HepG2 (cell line): Measurements from ENCODE around the gene HUNK. TPM values are rescaled to one million over a fixed set of nuclear protein-coding genes. Genes with fewer than 3 reads are reported as not detected.

Source experiments
- ATAC-seq: fragments of 200-7000 bp; cut with Tn5 transposase; 3 replicates; pipeline ENCODE4 v1.9.1; 2020; ENCODE audit warnings: mild to moderate bottlenecking, moderate library complexity
- BruUV-seq: library from RNA; stranded (reverse); fragments of 400-500 nt; replicated peaks from 2 replicates; lab custom pipeline; 2021; lab: Mats Ljungman, UMichigan
- CTCF ChIA-PET: fragments of 300-600 bp; formaldehyde crosslinking; extraction: SDS; loops from one replicate; lab custom pipeline; 2021; ENCODE audit warnings: low total read pairs, inconsistent platforms, low intra/inter-chr PET ratio; lab: Yijun Ruan, JAX
- POLR2A ChIA-PET: fragments of 350-600 bp; sonication (Branson Sonifier 250); formaldehyde crosslinking; loops from one replicate; lab custom pipeline; 2020; ENCODE audit warnings: antibody characterized with exemption, inconsistent platforms; lab: Yijun Ruan, JAX
- DNase-seq: peaks from one replicate; pipeline ENCODE4 v3.0.0-alpha.2; 2015; ENCODE audit warnings: low spot score
- FAIRE-seq: peaks from 3 replicates; lab custom pipeline; 2011; peaks lifted over from hg19 to GRCh38; lab: Jason Lieb, UNC
- H2AFZ ChIP-seq: one replicate; pipeline ENCODE4 v1.6.1; 2011; ENCODE audit warnings: low read length, inconsistent platforms
- H3K27ac ChIP-seq: fragments of 300-600 bp; 3 replicates; pipeline ENCODE4 v1.8.0; 2011; ENCODE audit warnings: mixed run types, mild to moderate bottlenecking, mixed read lengths, low read length, inconsistent platforms; ENCODE audit not compliant: insufficient read depth; ENCODE audit errors: extremely low read length
- H3K27me3 ChIP-seq, 2 experiments: fragments of 200-600 bp in 1 of 2; 2 replicates in 1 of 2; 3 replicates in 1 of 2; pipeline versions ENCODE4 v1.6.0 to v1.8.0; 2011; ENCODE audit warnings: low read length in 2 of 2, mild to moderate bottlenecking in 2 of 2, moderate library complexity in 2 of 2, inconsistent platforms in 1 of 2; ENCODE audit not compliant: insufficient read depth in 2 of 2, control insufficient read depth in 1 of 2
- H3K36me3 ChIP-seq, 2 experiments: fragments of 200-600 bp in 1 of 2; replicated peaks in 1 of 2; 2 replicates in 1 of 2; 3 replicates in 1 of 2; pipeline versions ENCODE4 v1.5.1 to v1.8.0; 2011; ENCODE audit warnings: low read length in 2 of 2, inconsistent platforms in 1 of 2; ENCODE audit not compliant: insufficient read depth in 2 of 2, control insufficient read depth in 1 of 2
- H3K4me1 ChIP-seq: 2 replicates; pipeline ENCODE4 v1.5.1; 2012; ENCODE audit warnings: low read length, inconsistent platforms; ENCODE audit not compliant: insufficient read depth
- H3K4me2 ChIP-seq: 2 replicates; pipeline ENCODE4 v1.6.0; 2011; ENCODE audit warnings: low read depth, low read length, inconsistent platforms
- H3K4me3 ChIP-seq, 3 experiments: fragments of 200-600 bp in 1 of 3; sonication (generic), shearing (Covaris generic) in 1 of 3; replicated peaks in 1 of 3; 2 replicates each; pipeline ENCODE4 v1.5.1; 2011 to 2016; ENCODE audit warnings: low read length in 3 of 3, inconsistent platforms in 2 of 3, low read depth in 2 of 3, mild to moderate bottlenecking in 2 of 3, control low read depth in 1 of 3, mixed read lengths in 1 of 3; ENCODE audit not compliant: insufficient read depth in 1 of 3
- H3K79me2 ChIP-seq: one replicate; pipeline ENCODE4 v1.6.1; 2011; ENCODE audit warnings: low read length, inconsistent platforms; ENCODE audit not compliant: insufficient read depth
- H3K9ac ChIP-seq: 2 replicates; pipeline ENCODE4 v1.6.0; 2011; ENCODE audit warnings: mild to moderate bottlenecking, low read depth, low read length, inconsistent platforms; ENCODE audit not compliant: insufficient read depth
- H3K9me3 ChIP-seq: 2 replicates; pipeline ENCODE4 v1.5.1; 2012; ENCODE audit warnings: mild to moderate bottlenecking, low read length
- H4K20me1 ChIP-seq: 2 replicates; pipeline ENCODE4 v1.6.0; 2011; ENCODE audit warnings: inconsistent platforms, mild to moderate bottlenecking, low read length, moderate library complexity; ENCODE audit not compliant: insufficient read depth
- ADNP ChIP-seq: sonication (generic); formaldehyde crosslinking; IDR thresholded peaks from 2 replicates; pipeline ENCODE4 v1.4.0; 2020; ENCODE audit warnings: missing genetic modification reagents
- ARHGAP35 ChIP-seq: sonication (generic); formaldehyde crosslinking; IDR thresholded peaks from 2 replicates; pipeline ENCODE4 v1.9.0; 2022; ENCODE audit warnings: mild to moderate bottlenecking, inconsistent platforms, moderate library complexity, missing genetic modification reagents, borderline replicate concordance
- MAFG ChIP-seq: sonication (generic); formaldehyde crosslinking; IDR thresholded peaks from 2 replicates; pipeline ENCODE4 v1.5.1; 2020; ENCODE audit warnings: mild to moderate bottlenecking, missing genetic modification reagents
- MXD1 ChIP-seq: sonication (generic); formaldehyde crosslinking; IDR thresholded peaks from 2 replicates; pipeline ENCODE4 v1.4.0; 2020; ENCODE audit warnings: mild to moderate bottlenecking, missing genetic modification reagents
- SPEN ChIP-seq: sonication (generic); formaldehyde crosslinking; IDR thresholded peaks from 2 replicates; pipeline ENCODE4 v1.5.1; 2020; ENCODE audit warnings: low read depth, mild to moderate bottlenecking, missing genetic modification reagents
- TBL1XR1 ChIP-seq: fragments of 150-350 bp; IDR thresholded peaks from 2 replicates; pipeline ENCODE4 v1.6.1; 2014; ENCODE audit warnings: borderline replicate concordance, low read length; ENCODE audit not compliant: partially characterized antibody
- ZNF687 ChIP-seq: sonication (generic); formaldehyde crosslinking; IDR thresholded peaks from 2 replicates; pipeline ENCODE4 v1.5.1; 2020; ENCODE audit warnings: mild to moderate bottlenecking, missing genetic modification reagents, moderate library complexity
- ZNF781 ChIP-seq: sonication (generic); formaldehyde crosslinking; IDR thresholded peaks from 2 replicates; pipeline ENCODE4 v1.5.1; 2020; ENCODE audit warnings: borderline replicate concordance, mild to moderate bottlenecking, missing genetic modification reagents; ENCODE audit errors: not compliant biosample characterization
- ZNF792 ChIP-seq: IDR thresholded peaks from 2 replicates; pipeline ENCODE4 v1.6.1; 2016
- WGBS: methylation state at CpG from one replicate; pipeline ENCODE4 v1.1.6; 2017; ENCODE audit warnings: low lambda C conversion rate; 5-methylcytosine and 5-hydroxymethylcytosine counted together
- in situ Hi-C: cut with HindIII; loops from 2 replicates; pipeline ENCODE4 v1.10.0; 2017; ENCODE audit warnings: low pct_unique_long_range_greater_than_20kb; ENCODE audit not compliant: extremely low pct_ligation_motif_present
- intact Hi-C: fragments of 100-400 bp; cut with micrococcal nuclease; formaldehyde crosslinking; loops from one replicate; pipeline ENCODE4 v1.10.0; 2022; ENCODE audit not compliant: unreplicated experiment
- polyA plus RNA-seq, 8 experiments: library from polyadenylated mRNA; depleted of rRNA in 3 of 8; stranded (reverse) in 7 of 8; unstranded in 1 of 8; fragments of >200 nt; fragmentation: Illumina TruSeq in 4 of 8; extraction: Trizol in 4 of 8; gene quantifications; 2 replicates each; pipeline versions ENCODE4 v1.2.1 to v1.2.3, GENCODE V29; 2011 to 2016; ENCODE audit warnings: low read depth in 4 of 8, missing spikeins in 1 of 8, mixed read lengths in 1 of 8; ENCODE audit not compliant: insufficient read depth in 1 of 8
- total RNA-seq, 5 experiments: library from RNA; depleted of rRNA; stranded (reverse); fragments of >200 nt; fragmentation: Illumina TruSeq; extraction: Trizol; gene quantifications; 2 replicates each; pipeline ENCODE4 v1.2.3, GENCODE V29; 2016; ENCODE audit warnings: low read depth in 1 of 5
- TF ChIP-seq, protein P1 (sequence below): sonication (generic); formaldehyde crosslinking; IDR thresholded peaks from 2 replicates; pipeline ENCODE4 v1.5.0; 2020; ENCODE audit warnings: mild to moderate bottlenecking, missing genetic modification reagents

The HUNK gene
- total and polyA plus RNA-seq, 2 of the 13 experiments (the other 11 are each of a cell fraction or from before 2014, with no cell fraction given) = 1.8 to 1.9 TPM

- CTCF ChIA-PET = no interaction called here
- no peak for TF ChIP-seq ZNF792
- TF ChIP-seq MXD1 (CRISPR knock-in tag) = no peak
- 0 out of 2 replicates have a peak, but pooled peaks have one; percentile 11 for TF ChIP-seq ZNF687 (CRISPR knock-in tag)
- Histone ChIP-seq H4K20me1 (no peaks in the 10 kb centered on the region), H3K4me2 (no peak overlapping the region), H3K27ac (no peak overlapping the region), H3K79me2 (peaks cover 29% of the 10 kb centered on the region), H3K4me3 (no peak overlapping the region), H3K9me3 (no peaks in the 10 kb centered on the region), H3K36me3 (no peaks in the 10 kb centered on the region; a peak in 1 of 5 replicates), H2AFZ (no peak overlapping the region), H3K9ac (no peak overlapping the region), H3K27me3 (no peaks in the 10 kb centered on the region), H3K4me1 (peaks cover 59% of the 10 kb centered on the region)
- intact Hi-C loops = no loop called here
- POLR2A ChIA-PET = interaction anchor here (1.0 kb wide), 1 partner anchor 14 kb away, joined by 5 read pairs; no protein-coding TSS in a partner anchor
- no peak for FAIRE-seq
- ATAC-seq = no peak; the same call in 2 of the 3 replicates
- DNase-seq = no peak
- WGBS = 91% methylated on average over 6 of the region's 8 CpGs
- BruUV-seq = no TSS peak
- in situ Hi-C loops = no loop called here
These were observed 8.0 kb downstream of the HUNK start for GRCh38 chr21:31880816-31881215.

- no peak overlapping the region for H3K4me3 ChIP-seq
- intact Hi-C loops = no loop called here
- in situ Hi-C loops = no loop called here
- no peaks in the 10 kb centered on the region for H3K9me3 ChIP-seq
- H3K4me2 ChIP-seq = no peak overlapping the region
- H3K9ac ChIP-seq = no peak overlapping the region
- no peaks in the 10 kb centered on the region for H3K27me3 ChIP-seq
- peaks cover 52% of the 10 kb centered on the region for H3K4me1 ChIP-seq
- H2AFZ ChIP-seq = no peak overlapping the region
- FAIRE-seq = no peak
- no peak for ATAC-seq
- CTCF ChIA-PET = no interaction called here
- no peak for DNase-seq
- no peak overlapping the region for H3K27ac ChIP-seq
- POLR2A ChIA-PET = no interaction called here
- peaks cover 29% of the 10 kb centered on the region for H3K79me2 ChIP-seq
- BruUV-seq = no TSS peak
- no peaks in the 10 kb centered on the region; a peak in 1 of 5 replicates for H3K36me3 ChIP-seq
- H4K20me1 ChIP-seq = no peaks in the 10 kb centered on the region
- no peak for TF ChIP-seq MAFG (CRISPR knock-in tag)
- TF ChIP-seq, protein P1, sequence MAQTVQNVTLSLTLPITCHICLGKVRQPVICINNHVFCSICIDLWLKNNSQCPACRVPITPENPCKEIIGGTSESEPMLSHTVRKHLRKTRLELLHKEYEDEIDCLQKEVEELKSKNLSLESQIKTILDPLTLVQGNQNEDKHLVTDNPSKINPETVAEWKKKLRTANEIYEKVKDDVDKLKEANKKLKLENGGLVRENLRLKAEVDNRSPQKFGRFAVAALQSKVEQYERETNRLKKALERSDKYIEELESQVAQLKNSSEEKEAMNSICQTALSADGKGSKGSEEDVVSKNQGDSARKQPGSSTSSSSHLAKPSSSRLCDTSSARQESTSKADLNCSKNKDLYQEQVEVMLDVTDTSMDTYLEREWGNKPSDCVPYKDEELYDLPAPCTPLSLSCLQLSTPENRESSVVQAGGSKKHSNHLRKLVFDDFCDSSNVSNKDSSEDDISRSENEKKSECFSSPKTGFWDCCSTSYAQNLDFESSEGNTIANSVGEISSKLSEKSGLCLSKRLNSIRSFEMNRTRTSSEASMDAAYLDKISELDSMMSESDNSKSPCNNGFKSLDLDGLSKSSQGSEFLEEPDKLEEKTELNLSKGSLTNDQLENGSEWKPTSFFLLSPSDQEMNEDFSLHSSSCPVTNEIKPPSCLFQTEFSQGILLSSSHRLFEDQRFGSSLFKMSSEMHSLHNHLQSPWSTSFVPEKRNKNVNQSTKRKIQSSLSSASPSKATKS (CRISPR knock-in tag) = no peak
- TF ChIP-seq ADNP (CRISPR knock-in tag) = no peak
- no peak for TF ChIP-seq ARHGAP35 (CRISPR knock-in tag)
- TF ChIP-seq TBL1XR1 = no peak
- no peak for TF ChIP-seq ZNF781
- no peak for TF ChIP-seq SPEN (CRISPR knock-in tag)
These were observed 9.9 kb downstream of the HUNK start for GRCh38 chr21:31882711-31883110.
